HCT116 (cell line): Measurements from ENCODE around the gene SELENOK. TPM values are rescaled to one million over a fixed set of nuclear protein-coding genes. Genes with fewer than 3 reads are reported as not detected.

ENCODE experiments used
- ATAC-seq: fragments of 200-7000 bp; cut with Tn5 transposase; 2 replicates; pipeline ENCODE4 v1.9.1; 2020; ENCODE audit warnings: mild to moderate bottlenecking, moderate library complexity
- BruUV-seq: library from RNA; stranded (reverse); fragments of 400-500 nt; replicated peaks from 2 replicates; lab custom pipeline; 2021; lab: Mats Ljungman, UMichigan
- CTCF ChIA-PET: fragments of 300-600 bp; sonication (Branson Sonifier 250); formaldehyde crosslinking; loops from one replicate; lab custom pipeline; 2021; ENCODE audit warnings: antibody characterized with exemption; lab: Charles Lee
- POLR2A ChIA-PET: fragments of 300-600, 350-600 bp; sonication (Branson Sonifier 250); formaldehyde crosslinking; loops from one replicate; lab custom pipeline; 2021; ENCODE audit warnings: antibody characterized with exemption; lab: Charles Lee
- RAD21 ChIA-PET, 2 experiments: fragments of 300-600 bp; sonication (Branson Sonifier 250); formaldehyde crosslinking; loops; one replicate each; lab custom pipeline; 2023; ENCODE audit warnings: low total read pairs in 2 of 2; ENCODE audit not compliant: uncharacterized antibody in 2 of 2, unreplicated experiment in 2 of 2, low non-redundant PET in 1 of 2; lab: Charles Lee
- DNase-seq: peaks from one replicate; pipeline ENCODE4 v3.0.0-alpha.2; 2010; ENCODE audit warnings: low read depth, low spot score
- H2AFZ ChIP-seq: fragments of 200-600 bp; shearing (Covaris generic), sonication (generic); 2 replicates; pipeline ENCODE4 v1.6.1; 2017; ENCODE audit warnings: low read depth, mixed run types, mixed read lengths, antibody characterized with exemption, low read length; ENCODE audit not compliant: poor library complexity, severe bottlenecking
- H3K27ac ChIP-seq: 2 replicates; pipeline ENCODE4 v1.5.1; 2012; ENCODE audit warnings: low read depth, low read length
- H3K27me3 ChIP-seq: fragments of 200-600 bp; sonication (generic); 2 replicates; pipeline ENCODE4 v1.6.1; 2016; ENCODE audit warnings: mixed run types, low read length, mixed read lengths; ENCODE audit not compliant: insufficient read depth
- H3K36me3 ChIP-seq, 2 experiments: fragments of 200-500 bp in 1 of 2; fragments of 200-600 bp in 1 of 2; sonication (Bioruptor generic) in 1 of 2; sonication (generic) in 1 of 2; 2 replicates each; pipeline versions ENCODE4 v1.5.1 to v1.6.1; 2014 to 2016; ENCODE audit warnings: low read length in 2 of 2, inconsistent platforms in 1 of 2, mixed read lengths in 1 of 2, mixed run types in 1 of 2; ENCODE audit not compliant: insufficient read depth in 2 of 2, control insufficient read depth in 1 of 2
- H3K4me1 ChIP-seq, 2 experiments: fragments of 200-600 bp in 1 of 2; sonication (generic) in 1 of 2; 2 replicates each; pipeline versions ENCODE4 v1.5.1 to v1.6.1; 2012 to 2017; ENCODE audit warnings: low read length in 2 of 2, inconsistent platforms in 1 of 2, mild to moderate bottlenecking in 1 of 2, mixed read lengths in 1 of 2, mixed run types in 1 of 2, moderate library complexity in 1 of 2; ENCODE audit not compliant: insufficient read depth in 2 of 2, control insufficient read depth in 1 of 2
- H3K4me2 ChIP-seq: fragments of 200-600 bp; sonication (generic); 2 replicates; pipeline ENCODE4 v1.6.1; 2017; ENCODE audit warnings: mixed run types, low read length, mixed read lengths
- H3K4me3 ChIP-seq, 2 experiments: fragments of 200-600 bp in 1 of 2; sonication (generic) in 1 of 2; replicated peaks in 1 of 2; 2 replicates each; pipeline ENCODE4 v1.5.1; 2011 to 2016; ENCODE audit warnings: low read length in 2 of 2, control low read depth in 1 of 2, low read depth in 1 of 2, mild to moderate bottlenecking in 1 of 2, mixed read lengths in 1 of 2, mixed run types in 1 of 2
- H3K79me2 ChIP-seq: fragments of 200-600 bp; sonication (generic); 2 replicates; pipeline ENCODE4 v1.6.1; 2017; ENCODE audit warnings: mild to moderate bottlenecking, mixed run types, low read length, moderate library complexity, mixed read lengths; ENCODE audit not compliant: insufficient read depth
- H3K9ac ChIP-seq: fragments of 200-600 bp; sonication (generic); 2 replicates; pipeline ENCODE4 v1.6.1; 2016; ENCODE audit warnings: low read length, mixed read lengths
- H3K9me2 ChIP-seq: fragments of 200-600 bp; sonication (generic), shearing (Covaris generic); 2 replicates; pipeline ENCODE4 v1.6.1; 2017; ENCODE audit warnings: mixed run types, mild to moderate bottlenecking, moderate library complexity; ENCODE audit not compliant: insufficient read depth
- H3K9me3 ChIP-seq, 2 experiments: fragments of 200-500 bp in 1 of 2; fragments of 200-600 bp in 1 of 2; sonication (Bioruptor generic) in 1 of 2; sonication (generic) in 1 of 2; 2 replicates each; pipeline ENCODE4 v1.6.1; 2014 to 2017; ENCODE audit warnings: low read length in 2 of 2, mixed read lengths in 2 of 2, inconsistent platforms in 1 of 2, low read depth in 1 of 2, mild to moderate bottlenecking in 1 of 2, mixed run types in 1 of 2, moderate library complexity in 1 of 2; ENCODE audit not compliant: control insufficient read depth in 1 of 2, insufficient read depth in 1 of 2
- H4K20me1 ChIP-seq: fragments of 200-600 bp; sonication (generic), shearing (Covaris generic); 2 replicates; pipeline ENCODE4 v1.6.1; 2017; ENCODE audit warnings: mixed run types, mild to moderate bottlenecking, moderate library complexity; ENCODE audit not compliant: insufficient read depth
- ATF3 ChIP-seq: IDR thresholded peaks from 2 replicates; pipeline ENCODE4 v1.6.1; 2012
- CBX3 ChIP-seq: IDR thresholded peaks from 2 replicates; pipeline ENCODE4 v1.6.1; 2012; ENCODE audit warnings: low read depth
- CTCF ChIP-seq, 3 experiments: fragments of 200-600 bp in 1 of 3; sonication (generic) in 1 of 3; IDR thresholded peaks in 2 of 3; conservative IDR thresholded peaks in 1 of 3; 2 replicates each; pipeline ENCODE4 v1.5.1; 2012 to 2017; ENCODE audit warnings: low read depth in 2 of 3, low read length in 2 of 3, antibody characterized with exemption in 1 of 3, borderline replicate concordance in 1 of 3, control low read depth in 1 of 3, mild to moderate bottlenecking in 1 of 3, mixed read lengths in 1 of 3, mixed run types in 1 of 3, moderate library complexity in 1 of 3; ENCODE audit not compliant: insufficient read depth in 1 of 3
- EZH2phosphoT487 ChIP-seq: fragments of 200-600 bp; IDR thresholded peaks from 2 replicates; pipeline ENCODE4 v1.6.1; 2018; ENCODE audit warnings: antibody characterized with exemption, borderline replicate concordance
- FOSL1 ChIP-seq: IDR thresholded peaks from 2 replicates; pipeline ENCODE4 v1.6.1; 2012; ENCODE audit warnings: low read depth
- JUND ChIP-seq: IDR thresholded peaks from 2 replicates; pipeline ENCODE4 v1.6.1; 2012
- POLR2A ChIP-seq: IDR thresholded peaks from 2 replicates; pipeline ENCODE4 v1.7.0; 2011; ENCODE audit warnings: borderline replicate concordance; ENCODE audit not compliant: insufficient read depth, insufficient read length; ENCODE audit errors: extremely low read depth
- POLR2AphosphoS5 ChIP-seq: IDR thresholded peaks from 2 replicates; pipeline ENCODE4 v1.6.1; 2011; ENCODE audit warnings: mild to moderate bottlenecking, low read depth, low read length, moderate library complexity
- RAD21 ChIP-seq: IDR thresholded peaks from 2 replicates; pipeline ENCODE4 v1.6.1; 2012; ENCODE audit warnings: low read depth, mild to moderate bottlenecking
- SIN3A ChIP-seq: IDR thresholded peaks from 2 replicates; pipeline ENCODE4 v1.6.1; 2012; ENCODE audit warnings: low read depth
- TCF7L2 ChIP-seq: IDR thresholded peaks from 2 replicates; pipeline ENCODE4 v1.7.0; 2011; ENCODE audit warnings: borderline replicate concordance, inconsistent platforms; ENCODE audit not compliant: insufficient read depth, insufficient read length; ENCODE audit errors: extremely low read depth
- ZFX ChIP-seq: fragments of 450-650 bp; IDR thresholded peaks from 2 replicates; pipeline ENCODE4 v1.6.1; 2017
- ZNF274 ChIP-seq: fragments of 200-500 bp; sonication (Bioruptor generic); IDR thresholded peaks from 2 replicates; pipeline ENCODE4 v1.6.1; 2014; ENCODE audit warnings: mild to moderate bottlenecking, low read depth, low read length, inconsistent platforms
- intact Hi-C: fragments of 100-400 bp; cut with micrococcal nuclease; formaldehyde crosslinking; loops from 2 replicates; pipeline ENCODE4 v1.10.0; 2022
- total RNA-seq: library from RNA; stranded (reverse); gene quantifications from one replicate; pipeline ENCODE4 v1.2.1, GENCODE V29; 2021; ENCODE audit not compliant: unreplicated experiment
- TF ChIP-seq, protein P1 (sequence below): IDR thresholded peaks from 2 replicates; pipeline ENCODE4 v1.6.1; 2012

The SELENOK gene
- total RNA-seq, 1 experiment from 2014 or later, result 35.1 TPM

- no peaks in the 10 kb centered on the region for H3K36me3 ChIP-seq
- no peaks in the 10 kb centered on the region for H3K4me1 ChIP-seq
- no peaks in the 10 kb centered on the region for H4K20me1 ChIP-seq
- intact Hi-C loops, result no loop called here
- H3K79me2 ChIP-seq, result no peaks in the 10 kb centered on the region
- no peak overlapping the region for H2AFZ ChIP-seq
- H3K9me3 ChIP-seq, result no peaks in the 10 kb centered on the region
- RAD21 ChIA-PET, result no interaction called here
- no TSS peak for BruUV-seq
- DNase-seq (no peak), ATAC-seq (no peak)
- no peak overlapping the region for H3K9ac ChIP-seq
- H3K27ac ChIP-seq, result no peak overlapping the region
- H3K4me2 ChIP-seq, result no peak overlapping the region
- POLR2A ChIA-PET, result no interaction called here
- TF ChIP-seq JUND (no peak), SIN3A (no peak), POLR2A (no peak), TCF7L2 (no peak), ZNF274 (no peak), CTCF (IDR thresholded peaks at IDR 0.05 in 2 of 3, conservative IDR thresholded peaks at IDR 0.05 in 1 of 3; ENCODE audit: borderline replicate concordance in 1 of 3, insufficient read depth in 1 of 3, low read depth in 2 of 3, low read length in 2 of 3) (no peak), RAD21 (no peak)
- TF ChIP-seq, protein P1, sequence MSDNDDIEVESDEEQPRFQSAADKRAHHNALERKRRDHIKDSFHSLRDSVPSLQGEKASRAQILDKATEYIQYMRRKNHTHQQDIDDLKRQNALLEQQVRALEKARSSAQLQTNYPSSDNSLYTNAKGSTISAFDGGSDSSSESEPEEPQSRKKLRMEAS, result no peak
- H3K4me3 ChIP-seq, result no peak overlapping the region
- H3K9me2 ChIP-seq, result no peaks in the 10 kb centered on the region
- CTCF ChIA-PET, result no interaction called here
- H3K27me3 ChIP-seq, result peaks cover 20% of the 10 kb centered on the region
These were observed 21.7 kb upstream of the SELENOK start for GRCh38 chr3:53913401-53913800.

- DNase-seq (no peak), ATAC-seq (no peak)
- no peak overlapping the region for H2AFZ ChIP-seq
- no peak for TF ChIP-seq ATF3
- no peak for TF ChIP-seq CBX3
- no peak for TF ChIP-seq EZH2phosphoT487
- TF ChIP-seq POLR2AphosphoS5, result no peak
- no peak for TF ChIP-seq ZFX
- TF ChIP-seq, protein P1, result no peak
- TF ChIP-seq RAD21, result no peak
- TF ChIP-seq FOSL1, result no peak
- TF ChIP-seq TCF7L2, result no peak
- H3K79me2 ChIP-seq, result no peaks in the 10 kb centered on the region
- ChIA-PET CTCF (no interaction called here), RAD21 (no interaction called here), POLR2A (no interaction called here)
- no peaks in the 10 kb centered on the region for H4K20me1 ChIP-seq
- no peak overlapping the region for H3K4me2 ChIP-seq
- no peak overlapping the region for H3K4me3 ChIP-seq
- H3K9me2 ChIP-seq, result no peaks in the 10 kb centered on the region
- H3K36me3 ChIP-seq, result no peaks in the 10 kb centered on the region
- H3K27ac ChIP-seq, result no peak overlapping the region
- intact Hi-C loops, result no loop called here
- BruUV-seq, result no TSS peak
- H3K9ac ChIP-seq, result no peak overlapping the region
- H3K4me1 ChIP-seq, result no peaks in the 10 kb centered on the region
- no peaks in the 10 kb centered on the region for H3K9me3 ChIP-seq
- H3K27me3 ChIP-seq, result no peaks in the 10 kb centered on the region
These were observed 11.1 kb upstream of the SELENOK start for GRCh38 chr3:53902711-53903110.
